ENCODE data around the gene CSTF2. TPM values are rescaled to one million over a fixed set of nuclear protein-coding genes. Genes with fewer than 3 reads are reported as not detected.

The CSTF2 gene
- polyA plus RNA-seq, 1 donor (not counting 4 experiments of a cell fraction or from before 2014, with no cell fraction given) = 29.5 TPM

DNA sequence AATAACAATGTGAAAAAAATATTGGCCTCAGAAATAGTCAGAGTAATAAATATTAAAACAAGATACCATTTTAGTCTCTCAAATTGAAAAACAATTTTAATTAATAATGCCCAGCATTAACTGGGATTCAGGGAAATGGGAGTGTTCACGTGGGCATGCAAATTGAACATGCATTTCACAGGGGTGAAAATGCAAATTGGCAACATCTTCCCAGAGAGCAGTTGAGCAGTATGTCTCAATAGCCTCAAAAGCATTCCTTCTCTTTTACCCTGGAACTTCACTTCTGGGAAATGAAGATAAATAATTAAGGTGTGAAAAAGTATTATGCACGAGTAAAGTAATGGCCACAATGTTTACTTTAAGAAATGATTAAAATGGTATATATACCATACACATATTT is 32.6 kb downstream of the CSTF2 start:
- no peaks in the 10 kb centered on the region for H3K36me3 ChIP-seq (ENCODE audit: control insufficient read depth in 2 of 2, extremely low read depth in 1 of 2, insufficient read depth in 2 of 2, low read length in 2 of 2)
- FAIRE-seq (no peak), DNase-seq (ENCODE audit: low read depth, low spot score) (no peak)
- H3K9ac ChIP-seq (ENCODE audit: control insufficient read depth, extremely low read depth, insufficient read depth, low read length) = no peak overlapping the region
- no peak overlapping the region for H3K27ac ChIP-seq (ENCODE audit: control insufficient read depth, insufficient read depth, low read length)
- no peaks in the 10 kb centered on the region for H4K20me1 ChIP-seq (ENCODE audit: control insufficient read depth, extremely low read depth, insufficient read depth, low read length)
- H3K4me1 ChIP-seq (ENCODE audit: control insufficient read depth, extremely low read depth, insufficient read depth, low read length) = no peaks in the 10 kb centered on the region
- no peak for TF ChIP-seq EZH2 (IDR thresholded peaks at IDR 0.05; ENCODE audit: low read length)
- TF ChIP-seq, protein P1, sequence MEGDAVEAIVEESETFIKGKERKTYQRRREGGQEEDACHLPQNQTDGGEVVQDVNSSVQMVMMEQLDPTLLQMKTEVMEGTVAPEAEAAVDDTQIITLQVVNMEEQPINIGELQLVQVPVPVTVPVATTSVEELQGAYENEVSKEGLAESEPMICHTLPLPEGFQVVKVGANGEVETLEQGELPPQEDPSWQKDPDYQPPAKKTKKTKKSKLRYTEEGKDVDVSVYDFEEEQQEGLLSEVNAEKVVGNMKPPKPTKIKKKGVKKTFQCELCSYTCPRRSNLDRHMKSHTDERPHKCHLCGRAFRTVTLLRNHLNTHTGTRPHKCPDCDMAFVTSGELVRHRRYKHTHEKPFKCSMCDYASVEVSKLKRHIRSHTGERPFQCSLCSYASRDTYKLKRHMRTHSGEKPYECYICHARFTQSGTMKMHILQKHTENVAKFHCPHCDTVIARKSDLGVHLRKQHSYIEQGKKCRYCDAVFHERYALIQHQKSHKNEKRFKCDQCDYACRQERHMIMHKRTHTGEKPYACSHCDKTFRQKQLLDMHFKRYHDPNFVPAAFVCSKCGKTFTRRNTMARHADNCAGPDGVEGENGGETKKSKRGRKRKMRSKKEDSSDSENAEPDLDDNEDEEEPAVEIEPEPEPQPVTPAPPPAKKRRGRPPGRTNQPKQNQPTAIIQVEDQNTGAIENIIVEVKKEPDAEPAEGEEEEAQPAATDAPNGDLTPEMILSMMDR (optimal IDR thresholded peaks at IDR 0.05 in 1 of 3, IDR thresholded peaks at IDR 0.05 in 1 of 3, conservative IDR thresholded peaks at IDR 0.05 in 1 of 3; ENCODE audit: extremely low read depth in 1 of 3, insufficient read depth in 2 of 3, low read length in 3 of 3) = no peak
- H3K4me3 ChIP-seq (ENCODE audit: control insufficient read depth in 2 of 3, extremely low read depth in 1 of 3, insufficient read depth in 2 of 3, low read depth in 1 of 3, low read length in 3 of 3) = no peak overlapping the region
- H3K9me1 ChIP-seq (ENCODE audit: control insufficient read depth, extremely low read depth, insufficient read depth, low read length) = no peaks in the 10 kb centered on the region
- H3K9me3 ChIP-seq (ENCODE audit: control insufficient read depth, low read depth, low read length) = no peaks in the 10 kb centered on the region
- no peak overlapping the region for H3K4me2 ChIP-seq (ENCODE audit: control insufficient read depth, extremely low read depth, insufficient read depth, low read depth, low read length)
- no peaks in the 10 kb centered on the region for H3K27me3 ChIP-seq (ENCODE audit: control insufficient read depth, extremely low read depth, insufficient read depth, low read length)
- H3K79me2 ChIP-seq (ENCODE audit: control insufficient read depth, insufficient read depth, low read length) = no peaks in the 10 kb centered on the region
- H2AFZ ChIP-seq (ENCODE audit: control insufficient read depth, low read length) = no peak overlapping the region
- dilution Hi-C loops (cut with MboI; ENCODE audit: extremely low pct_ligation_motif_present, low sequenced_read_pairs) = no loop called here

DNA sequence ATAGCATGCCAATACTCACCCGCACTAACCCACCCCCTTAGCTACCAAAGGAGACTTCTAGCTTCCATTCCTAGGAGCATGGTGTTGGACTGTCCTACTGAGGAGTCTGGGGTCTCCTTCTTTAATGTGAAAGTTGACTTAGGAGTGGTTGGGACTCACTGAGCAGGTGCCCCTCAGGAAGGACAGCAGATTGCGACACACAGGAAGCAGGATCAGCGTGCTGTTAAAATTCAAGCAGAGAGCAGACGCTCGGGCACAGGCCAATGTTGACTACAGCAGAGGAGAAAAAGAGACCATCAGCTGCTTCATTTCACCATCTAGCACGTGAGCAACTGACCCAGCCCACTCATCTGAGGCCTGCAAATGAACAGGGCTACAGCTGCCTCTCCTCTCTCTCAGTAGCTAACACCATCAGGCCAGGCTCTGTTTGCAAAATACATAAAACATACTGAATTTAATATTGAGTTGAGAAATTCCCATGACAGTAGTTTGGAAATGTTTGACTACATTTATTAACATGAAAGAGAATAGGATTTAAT is 43.2 kb downstream of the CSTF2 start:
- H3K27ac ChIP-seq (ENCODE audit: control insufficient read depth, insufficient read depth, low read length) = no peak overlapping the region
- H3K4me3 ChIP-seq (ENCODE audit: control insufficient read depth in 2 of 3, extremely low read depth in 1 of 3, insufficient read depth in 2 of 3, low read depth in 1 of 3, low read length in 3 of 3) = no peak overlapping the region
- TF ChIP-seq, protein P1 (optimal IDR thresholded peaks at IDR 0.05 in 1 of 3, IDR thresholded peaks at IDR 0.05 in 1 of 3, conservative IDR thresholded peaks at IDR 0.05 in 1 of 3; ENCODE audit: extremely low read depth in 1 of 3, insufficient read depth in 2 of 3, low read length in 3 of 3) = no peak
- H3K79me2 ChIP-seq (ENCODE audit: control insufficient read depth, insufficient read depth, low read length) = no peaks in the 10 kb centered on the region
- dilution Hi-C loops (cut with MboI; ENCODE audit: extremely low pct_ligation_motif_present, low sequenced_read_pairs) = no loop called here
- no peak overlapping the region for H3K4me2 ChIP-seq (ENCODE audit: control insufficient read depth, extremely low read depth, insufficient read depth, low read depth, low read length)
- no peaks in the 10 kb centered on the region for H3K27me3 ChIP-seq (ENCODE audit: control insufficient read depth, extremely low read depth, insufficient read depth, low read length)
- no peaks in the 10 kb centered on the region for H4K20me1 ChIP-seq (ENCODE audit: control insufficient read depth, extremely low read depth, insufficient read depth, low read length)
- no peak for FAIRE-seq
- H3K9me3 ChIP-seq (ENCODE audit: control insufficient read depth, low read depth, low read length) = no peaks in the 10 kb centered on the region
- H3K9ac ChIP-seq (ENCODE audit: control insufficient read depth, extremely low read depth, insufficient read depth, low read length) = no peak overlapping the region
- DNase-seq (ENCODE audit: low read depth, low spot score) = no peak
- H2AFZ ChIP-seq (ENCODE audit: control insufficient read depth, low read length) = no peak overlapping the region
- no peaks in the 10 kb centered on the region for H3K36me3 ChIP-seq (ENCODE audit: control insufficient read depth in 2 of 2, extremely low read depth in 1 of 2, insufficient read depth in 2 of 2, low read length in 2 of 2)
- no peaks in the 10 kb centered on the region for H3K9me1 ChIP-seq (ENCODE audit: control insufficient read depth, extremely low read depth, insufficient read depth, low read length)
- no peaks in the 10 kb centered on the region for H3K4me1 ChIP-seq (ENCODE audit: control insufficient read depth, extremely low read depth, insufficient read depth, low read length)

Data from keratinocyte (primary cell).